K562 (cell line): ENCODE measurements around the gene CDKN1C. TPM values are rescaled to one million over a fixed set of nuclear protein-coding genes. Genes with fewer than 3 reads are reported as not detected.

ENCODE experiments used
- ATAC-seq: fragments of 200-7000 bp; cut with Tn5 transposase; 3 replicates; pipeline ENCODE4 v1.9.1; 2020; ENCODE audit warnings: moderate library complexity
- BruUV-seq: library from RNA; stranded (reverse); fragments of 400-500 nt; replicated peaks from 2 replicates; lab custom pipeline; 2021; lab: Mats Ljungman, UMichigan
- CTCF ChIA-PET: fragments of 300-600 bp; formaldehyde crosslinking; extraction: SDS; loops from one replicate; lab custom pipeline; 2021; ENCODE audit warnings: low intra/inter-chr PET ratio; lab: Yijun Ruan, JAX
- POLR2A ChIA-PET: fragments of 300-600, 350-650 bp; sonication (Branson Sonifier 250); formaldehyde crosslinking; extraction: SDS; loops from one replicate; lab custom pipeline; 2021; ENCODE audit warnings: antibody characterized with exemption, inconsistent platforms; lab: Yijun Ruan, JAX
- DNase-seq, 4 experiments: peaks; one replicate each; pipeline versions ENCODE4 v3.0.0 to v3.0.0-alpha.2; 2011 to 2018; ENCODE audit warnings: low spot score in 3 of 4, mixed read lengths in 3 of 4; ENCODE audit errors: extremely low read depth in 1 of 4
- FAIRE-seq: peaks from 2 replicates; lab custom pipeline; 2011; peaks lifted over from hg19 to GRCh38; lab: Jason Lieb, UNC
- H2AFZ ChIP-seq: 2 replicates; pipeline ENCODE4 v1.6.0; 2011; ENCODE audit warnings: low read depth, low read length, control low read depth, inconsistent platforms
- H3K27ac ChIP-seq: fragments of 200-600 bp; 3 replicates; pipeline ENCODE4 v1.8.0; 2011; ENCODE audit warnings: low read depth, mild to moderate bottlenecking, control low read depth, inconsistent platforms, low read length, moderate library complexity, mixed read lengths; ENCODE audit errors: extremely low read depth
- H3K27me3 ChIP-seq, 2 experiments: fragments of 300-600 bp in 1 of 2; 2 replicates in 1 of 2; 3 replicates in 1 of 2; pipeline versions ENCODE4 v1.6.0 to v1.8.0; 2011; ENCODE audit warnings: inconsistent platforms in 2 of 2, low read length in 2 of 2, mild to moderate bottlenecking in 1 of 2, mixed read lengths in 1 of 2, moderate library complexity in 1 of 2; ENCODE audit not compliant: control insufficient read depth in 2 of 2, insufficient read depth in 2 of 2
- H3K36me3 ChIP-seq: fragments of 300-600 bp; 3 replicates; pipeline ENCODE4 v1.8.0; 2011; ENCODE audit warnings: mild to moderate bottlenecking, low read length, inconsistent platforms; ENCODE audit not compliant: control insufficient read depth, insufficient read depth
- H3K4me1 ChIP-seq, 2 experiments: fragments of 200-600 bp in 1 of 2; replicated peaks in 1 of 2; 2 replicates in 1 of 2; 3 replicates in 1 of 2; pipeline versions ENCODE4 v1.5.1 to v1.8.0; 2011; ENCODE audit warnings: inconsistent platforms in 2 of 2, low read length in 2 of 2, mild to moderate bottlenecking in 1 of 2, mixed read lengths in 1 of 2, moderate library complexity in 1 of 2; ENCODE audit not compliant: control insufficient read depth in 2 of 2, insufficient read depth in 2 of 2
- H3K4me2 ChIP-seq: 2 replicates; pipeline ENCODE4 v1.6.1; 2011; ENCODE audit warnings: low read length, control low read depth, inconsistent platforms, mixed read lengths; ENCODE audit not compliant: insufficient read depth
- H3K4me3 ChIP-seq: fragments of 200-600 bp; sonication (generic), shearing (Covaris generic); 2 replicates; pipeline ENCODE4 v1.5.1; 2016; ENCODE audit warnings: control low read depth, inconsistent platforms
- H3K79me2 ChIP-seq: fragments of 200-600 bp; 3 replicates; pipeline ENCODE4 v1.8.0; 2011; ENCODE audit warnings: low read length, inconsistent platforms; ENCODE audit not compliant: control insufficient read depth, insufficient read depth
- H3K9ac ChIP-seq, 2 experiments: 2 replicates each; pipeline versions ENCODE4 v1.6.0 to v1.6.1; 2011; ENCODE audit warnings: low read depth in 2 of 2, low read length in 2 of 2, control low read depth in 1 of 2, inconsistent platforms in 1 of 2, mild to moderate bottlenecking in 1 of 2, mixed read lengths in 1 of 2; ENCODE audit not compliant: insufficient read depth in 1 of 2
- H3K9me1 ChIP-seq: one replicate; pipeline ENCODE4 v1.6.0; 2011; ENCODE audit warnings: inconsistent platforms, mild to moderate bottlenecking, low read length, moderate library complexity; ENCODE audit not compliant: control insufficient read depth, insufficient read depth
- H3K9me3 ChIP-seq: replicated peaks from 2 replicates; pipeline ENCODE4 v1.5.1; 2011; ENCODE audit warnings: low read depth, low read length, inconsistent platforms; ENCODE audit not compliant: control insufficient read depth, insufficient read depth
- H4K20me1 ChIP-seq: replicated peaks from 2 replicates; pipeline ENCODE4 v1.6.1; 2011; ENCODE audit warnings: low read length, inconsistent platforms, mixed read lengths; ENCODE audit not compliant: control insufficient read depth, insufficient read depth
- BRF1 ChIP-seq: IDR thresholded peaks from 3 replicates; pipeline ENCODE4 v1.6.1; 2011; ENCODE audit warnings: borderline replicate concordance, mild to moderate bottlenecking; ENCODE audit not compliant: insufficient read length; ENCODE audit errors: extremely low read depth
- MITF ChIP-seq: IDR thresholded peaks from 2 replicates; pipeline ENCODE4 v1.6.1; 2014; ENCODE audit warnings: antibody characterized with exemption
- POLR2G ChIP-seq: fragments of 200-400 bp; formaldehyde crosslinking; IDR thresholded peaks from 2 replicates; pipeline ENCODE4 v1.6.1; 2017; ENCODE audit warnings: low read depth, mild to moderate bottlenecking, antibody characterized with exemption, low read length, moderate library complexity
- SPI1 ChIP-seq: IDR thresholded peaks from 2 replicates; pipeline ENCODE4 v1.6.1; 2011; ENCODE audit warnings: low read depth, low read length, control low read depth, borderline replicate concordance
- U2AF2 ChIP-seq: fragments of 200-400 bp; formaldehyde crosslinking; optimal IDR thresholded peaks from 2 replicates; pipeline ENCODE3; 2017; ENCODE audit warnings: low read depth, mild to moderate bottlenecking, low read length
- WGBS: fragments of 100-300 bp; shearing (Covaris generic); methylation state at CpG from one replicate; pipeline ENCODE4 v1.1.6; 2016; ENCODE audit warnings: low coverage, mixed read lengths; ENCODE audit not compliant: insufficient coverage; ENCODE audit errors: missing lambda C conversion rate; 5-methylcytosine and 5-hydroxymethylcytosine counted together
- in situ Hi-C: fragments of 300-500 bp; cut with MboI; formaldehyde crosslinking; loops from 4 replicates; pipeline ENCODE4 v1.15.0; 2018; ENCODE audit warnings: inconsistent platforms, mixed read lengths
- intact Hi-C: fragments of 100-400 bp; cut with micrococcal nuclease; formaldehyde crosslinking; loops from 2 replicates; pipeline ENCODE4 v1.14.2; 2022
- polyA plus RNA-seq, 8 experiments: library from polyadenylated mRNA; depleted of rRNA in 4 of 8; stranded (reverse) in 5 of 8; unstranded in 3 of 8; fragments of >200 nt; fragmentation: Nextera tagmentation in 2 of 8; fragmentation: Illumina TruSeq in 1 of 8; extraction: Ambion mirVana in 2 of 8; extraction: Trizol in 1 of 8; gene quantifications; 2 replicates each; pipeline versions ENCODE4 v1.2.1 to v1.2.3, GENCODE V29; 2011 to 2014; ENCODE audit warnings: inconsistent platforms in 1 of 8, missing spikeins in 1 of 8
- total RNA-seq, 7 experiments: library from RNA; depleted of rRNA in 6 of 7; stranded (reverse); fragments of >200 nt in 6 of 7; fragmentation: Illumina TruSeq in 2 of 7; extraction: Trizol in 2 of 7; gene quantifications; 2 replicates each; pipeline versions ENCODE4 v1.2.1 to v1.2.3, GENCODE V29; 2011 to 2021; ENCODE audit warnings: low replicate concordance in 1 of 7
- TF ChIP-seq, protein P1 (sequence below): sonication (generic); formaldehyde crosslinking; IDR thresholded peaks from 2 replicates; pipeline ENCODE4 v1.8.1; 2022; ENCODE audit warnings: missing genetic modification reagents

Gene CDKN1C
- total and polyA plus RNA-seq, 9 of the 15 experiments (the other 6 are each of a cell fraction or from before 2014, with no cell fraction given): 2.8 to 21.1 (median 9.3) TPM

DNA sequence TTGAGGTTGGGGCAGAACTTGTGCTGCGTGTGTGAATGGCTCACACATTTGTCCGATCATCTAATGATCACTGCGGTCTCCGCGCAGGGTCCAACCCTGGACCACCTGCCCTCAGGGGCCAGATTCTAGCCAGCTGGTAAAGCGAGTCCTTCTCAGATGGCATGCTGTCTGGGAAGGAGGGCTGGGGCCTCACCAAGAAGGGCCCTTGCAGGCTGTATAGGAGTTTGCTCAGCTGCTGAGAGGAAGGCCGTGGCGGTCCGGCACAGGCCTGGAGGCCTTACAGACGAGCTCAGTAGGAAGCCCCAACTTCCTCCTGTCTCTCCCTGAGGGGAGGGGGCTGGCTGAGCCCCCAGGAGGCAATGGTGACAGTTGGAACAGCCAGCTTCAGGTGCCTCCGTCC lies 29.9 kb upstream of the CDKN1C start:
- 67% methylated on average over 10 of the region's 11 CpGs for WGBS
- Histone ChIP-seq H2AFZ (no peak overlapping the region), H3K79me2 (no peaks in the 10 kb centered on the region), H3K9me3 (no peaks in the 10 kb centered on the region), H3K4me2 (no peak overlapping the region), H3K9me1 (no peaks in the 10 kb centered on the region), H4K20me1 (no peaks in the 10 kb centered on the region), H3K9ac (no peak overlapping the region), H3K36me3 (no peaks in the 10 kb centered on the region), H3K4me1 (peaks cover 14 to 80% of the 10 kb centered on the region in 2 experiments; a peak in 4 of 5 replicates), H3K4me3 (no peak overlapping the region), H3K27ac (no peak overlapping the region), H3K27me3 (no peaks in the 10 kb centered on the region)
- in situ Hi-C loops: no loop called here
- ChIA-PET POLR2A (interaction anchor here (1.4 to 1.6 kb wide), 2 partner anchors 8 to 11 kb away, joined by 6 to 8 read pairs; no protein-coding TSS in a partner anchor), CTCF (no interaction called here)
- DNase-seq (no peak), ATAC-seq (no peak), FAIRE-seq (no peak)
- BruUV-seq: no TSS peak
- TF ChIP-seq POLR2G (peak; percentile 7; the same call in 1 of the 2 replicates), BRF1 (no peak)
- intact Hi-C loops: no loop called here

DNA sequence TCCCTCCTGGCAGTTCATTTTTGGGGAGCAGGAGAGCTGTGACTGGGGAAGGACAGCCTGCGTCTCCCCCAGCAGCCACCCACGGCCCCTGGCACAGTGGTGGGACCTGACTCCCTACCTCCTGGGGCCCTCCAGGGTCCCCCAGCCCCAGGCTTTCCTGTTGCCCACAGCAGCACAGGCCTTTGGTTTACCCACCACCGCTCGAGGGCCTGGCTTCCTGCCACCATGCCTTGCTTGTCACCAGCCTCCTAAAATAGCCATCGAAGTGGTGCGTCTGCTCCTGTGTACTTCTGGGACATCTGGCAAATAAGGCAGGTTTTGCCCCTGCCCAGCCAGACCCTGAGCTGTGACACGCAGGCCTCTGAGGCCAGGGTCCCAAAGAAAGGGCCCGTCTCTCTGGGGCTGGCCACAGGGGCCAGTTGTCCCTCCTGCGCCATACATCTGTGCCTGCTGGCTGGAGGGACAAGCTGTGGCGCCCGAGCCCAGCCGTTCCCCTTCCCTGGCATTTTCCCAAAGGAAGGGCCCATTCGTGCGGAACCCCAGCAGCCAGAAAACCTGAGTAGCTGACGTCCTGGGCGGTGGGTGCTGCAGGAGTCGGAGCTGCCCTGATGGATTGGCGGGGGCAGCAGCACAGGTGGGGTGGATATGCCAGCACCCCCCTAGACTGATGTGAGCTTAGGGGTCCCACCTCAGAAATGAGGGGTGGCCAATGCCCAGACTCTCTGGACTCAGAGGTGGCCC lies 29.1 kb upstream of the CDKN1C start:
- Histone ChIP-seq H3K4me1 (peaks cover 14 to 82% of the 10 kb centered on the region in 2 experiments; a peak in 4 of 5 replicates), H3K4me3 (no peak overlapping the region), H3K9ac (peak overlapping the region in 1 of 2 experiments; percentile 40; a peak in 2 of 4 replicates), H3K36me3 (no peaks in the 10 kb centered on the region), H3K79me2 (no peaks in the 10 kb centered on the region), H3K27ac (no peak overlapping the region), H3K9me3 (no peaks in the 10 kb centered on the region), H2AFZ (no peak overlapping the region), H3K27me3 (no peaks in the 10 kb centered on the region), H3K4me2 (no peak overlapping the region), H4K20me1 (no peaks in the 10 kb centered on the region), H3K9me1 (no peaks in the 10 kb centered on the region)
- ChIA-PET CTCF (interaction anchor here (0.6 kb wide), 1 partner anchor 372 kb away, joined by 3 read pairs; no protein-coding TSS in a partner anchor), POLR2A (interaction anchor here (0.6 to 1.4 kb wide), 4 partner anchors 9 to 327 kb away, joined by 3 to 6 read pairs (median 4); no protein-coding TSS in a partner anchor)
- 65% methylated on average over 15 of the region's 18 CpGs for WGBS
- BruUV-seq: no TSS peak
- TF ChIP-seq, protein P1, sequence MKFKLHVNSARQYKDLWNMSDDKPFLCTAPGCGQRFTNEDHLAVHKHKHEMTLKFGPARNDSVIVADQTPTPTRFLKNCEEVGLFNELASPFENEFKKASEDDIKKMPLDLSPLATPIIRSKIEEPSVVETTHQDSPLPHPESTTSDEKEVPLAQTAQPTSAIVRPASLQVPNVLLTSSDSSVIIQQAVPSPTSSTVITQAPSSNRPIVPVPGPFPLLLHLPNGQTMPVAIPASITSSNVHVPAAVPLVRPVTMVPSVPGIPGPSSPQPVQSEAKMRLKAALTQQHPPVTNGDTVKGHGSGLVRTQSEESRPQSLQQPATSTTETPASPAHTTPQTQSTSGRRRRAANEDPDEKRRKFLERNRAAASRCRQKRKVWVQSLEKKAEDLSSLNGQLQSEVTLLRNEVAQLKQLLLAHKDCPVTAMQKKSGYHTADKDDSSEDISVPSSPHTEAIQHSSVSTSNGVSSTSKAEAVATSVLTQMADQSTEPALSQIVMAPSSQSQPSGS (CRISPR knock-in tag): no peak
- TF ChIP-seq U2AF2 (no peak), SPI1 (no peak), MITF (no peak), POLR2G (peak; percentile 22; the same call in 1 of the 2 replicates)
- ATAC-seq (no peak), DNase-seq (no peak), FAIRE-seq (no peak)
- in situ Hi-C loops (no loop called here), intact Hi-C loops (no loop called here)
